ENCODE data around the gene APMAP. TPM values are rescaled to one million over a fixed set of nuclear protein-coding genes. Genes with fewer than 3 reads are reported as not detected.

Gene APMAP
- total RNA-seq, 2 donors from 2014 or later, result 38.4 to 44.0 TPM

DNA sequence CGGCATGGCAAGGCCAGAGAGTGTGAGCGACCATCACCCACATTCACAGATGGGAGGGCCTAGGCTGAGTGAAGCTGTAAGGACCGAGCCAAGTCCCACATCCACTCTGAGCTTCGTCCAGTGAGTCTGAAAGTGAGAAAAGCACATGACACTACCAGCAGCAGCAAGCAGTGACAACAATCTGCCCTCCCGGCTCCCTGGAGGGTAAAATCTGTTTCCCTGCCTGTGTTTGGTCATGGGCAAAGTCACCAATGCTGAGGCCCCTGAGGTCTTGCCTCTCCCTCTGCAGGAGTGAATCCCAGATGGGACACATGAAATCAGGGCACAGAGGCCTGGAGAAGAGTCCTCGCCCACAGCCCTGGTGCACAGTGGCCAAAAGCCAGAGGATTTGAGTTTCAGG is 49.9 kb downstream of the APMAP start:
- no peak for ATAC-seq (ENCODE audit: insufficient number of reproducible peaks, low FRiP score, low read depth)
- Histone ChIP-seq H3K4me3 (no peak overlapping the region), H3K27me3 (replicated peaks; ENCODE audit: insufficient read depth) (no peaks in the 10 kb centered on the region), H3K27ac (no peak overlapping the region), H3K36me3 (no peaks in the 10 kb centered on the region), H3K4me1 (ENCODE audit: control insufficient read depth in 1 of 2, low read depth in 2 of 2) (no peaks in the 10 kb centered on the region), H3K9me3 (peaks cover 5% of the 10 kb centered on the region)
- DNase-seq (ENCODE audit: low spot score), result no peak
- TF ChIP-seq, protein P1, sequence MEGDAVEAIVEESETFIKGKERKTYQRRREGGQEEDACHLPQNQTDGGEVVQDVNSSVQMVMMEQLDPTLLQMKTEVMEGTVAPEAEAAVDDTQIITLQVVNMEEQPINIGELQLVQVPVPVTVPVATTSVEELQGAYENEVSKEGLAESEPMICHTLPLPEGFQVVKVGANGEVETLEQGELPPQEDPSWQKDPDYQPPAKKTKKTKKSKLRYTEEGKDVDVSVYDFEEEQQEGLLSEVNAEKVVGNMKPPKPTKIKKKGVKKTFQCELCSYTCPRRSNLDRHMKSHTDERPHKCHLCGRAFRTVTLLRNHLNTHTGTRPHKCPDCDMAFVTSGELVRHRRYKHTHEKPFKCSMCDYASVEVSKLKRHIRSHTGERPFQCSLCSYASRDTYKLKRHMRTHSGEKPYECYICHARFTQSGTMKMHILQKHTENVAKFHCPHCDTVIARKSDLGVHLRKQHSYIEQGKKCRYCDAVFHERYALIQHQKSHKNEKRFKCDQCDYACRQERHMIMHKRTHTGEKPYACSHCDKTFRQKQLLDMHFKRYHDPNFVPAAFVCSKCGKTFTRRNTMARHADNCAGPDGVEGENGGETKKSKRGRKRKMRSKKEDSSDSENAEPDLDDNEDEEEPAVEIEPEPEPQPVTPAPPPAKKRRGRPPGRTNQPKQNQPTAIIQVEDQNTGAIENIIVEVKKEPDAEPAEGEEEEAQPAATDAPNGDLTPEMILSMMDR (IDR thresholded peaks at IDR 0.05), result no peak

DNA sequence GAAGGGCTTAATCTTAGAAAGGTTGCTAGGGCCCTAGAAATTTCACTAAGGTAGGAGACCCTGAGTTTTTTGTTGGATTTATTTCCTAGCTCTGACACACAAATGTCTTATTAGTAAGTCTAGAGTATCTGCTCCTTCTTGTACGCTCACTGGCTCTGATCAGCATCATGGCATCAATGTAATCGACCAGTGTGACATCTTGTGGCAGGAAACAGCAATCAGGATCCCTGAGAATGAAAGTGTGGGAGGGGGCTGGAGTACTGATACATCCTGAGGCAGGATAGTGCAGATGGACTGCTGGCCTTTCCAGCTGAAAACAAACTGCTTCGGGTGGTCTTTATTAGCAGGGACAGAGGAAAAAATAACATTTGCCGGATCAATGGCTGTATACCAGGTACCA is 53.5 kb downstream of the APMAP start:
- Histone ChIP-seq H3K36me3 (no peaks in the 10 kb centered on the region), H3K27me3 (replicated peaks; ENCODE audit: insufficient read depth) (no peaks in the 10 kb centered on the region), H3K4me1 (ENCODE audit: control insufficient read depth in 1 of 2, low read depth in 2 of 2) (no peaks in the 10 kb centered on the region), H3K9me3 (no peaks in the 10 kb centered on the region), H3K4me3 (no peak overlapping the region), H3K27ac (no peak overlapping the region)
- ATAC-seq (ENCODE audit: insufficient number of reproducible peaks, low FRiP score, low read depth), result no peak
- TF ChIP-seq, protein P1 (IDR thresholded peaks at IDR 0.05), result no peak
- no peak for DNase-seq (ENCODE audit: low spot score)

DNA sequence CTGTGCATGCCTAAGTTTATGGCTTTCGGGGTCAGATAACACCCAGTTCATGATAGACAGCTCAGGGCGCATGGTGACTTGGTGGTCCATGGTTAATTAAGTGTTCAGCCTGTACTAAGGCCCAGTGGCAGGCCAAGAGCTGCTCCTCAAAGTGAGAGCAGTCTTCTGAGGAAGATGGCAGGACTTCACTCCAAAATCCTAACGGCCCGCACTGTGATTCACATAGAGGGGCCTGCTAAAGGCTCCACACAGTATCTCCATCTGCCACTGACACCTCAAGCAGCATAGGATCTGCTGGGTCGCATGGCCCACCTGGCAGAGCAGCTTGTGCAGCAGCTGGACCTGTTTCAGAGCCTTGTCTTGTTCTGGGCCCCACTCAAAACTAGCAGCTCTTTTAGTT is 54.1 kb downstream of the APMAP start:
- Histone ChIP-seq H3K4me3 (no peak overlapping the region), H3K27ac (no peak overlapping the region), H3K36me3 (no peaks in the 10 kb centered on the region), H3K9me3 (no peaks in the 10 kb centered on the region), H3K27me3 (replicated peaks; ENCODE audit: insufficient read depth) (no peaks in the 10 kb centered on the region), H3K4me1 (ENCODE audit: control insufficient read depth in 1 of 2, low read depth in 2 of 2) (no peaks in the 10 kb centered on the region)
- ATAC-seq (ENCODE audit: insufficient number of reproducible peaks, low FRiP score, low read depth) (no peak), DNase-seq (ENCODE audit: low spot score) (no peak)
- TF ChIP-seq, protein P1 (IDR thresholded peaks at IDR 0.05), result no peak

DNA sequence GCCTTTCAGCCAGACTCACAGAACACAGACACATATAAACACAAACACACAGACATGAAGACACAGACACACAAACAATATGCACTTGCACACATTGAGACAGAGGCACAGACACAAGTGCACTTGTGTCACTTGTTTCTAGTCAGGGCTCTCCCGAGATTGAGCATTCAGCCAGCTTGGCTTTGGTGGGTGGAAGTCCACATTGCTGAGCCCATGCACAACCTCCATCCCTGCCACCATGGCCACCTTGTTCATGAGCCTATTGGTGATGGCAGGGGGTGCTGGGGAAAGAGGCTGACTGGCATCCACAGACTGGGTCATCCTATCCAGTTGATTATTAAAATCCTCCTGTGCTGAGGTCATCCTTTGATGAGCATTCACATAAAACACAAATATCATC is 55.0 kb downstream of the APMAP start:
- Histone ChIP-seq H3K27me3 (replicated peaks; ENCODE audit: insufficient read depth) (no peaks in the 10 kb centered on the region), H3K9me3 (no peaks in the 10 kb centered on the region), H3K36me3 (no peaks in the 10 kb centered on the region), H3K4me3 (no peak overlapping the region), H3K4me1 (ENCODE audit: control insufficient read depth in 1 of 2, low read depth in 2 of 2) (no peaks in the 10 kb centered on the region), H3K27ac (no peak overlapping the region)
- TF ChIP-seq, protein P1 (IDR thresholded peaks at IDR 0.05), result no peak
- ATAC-seq (ENCODE audit: insufficient number of reproducible peaks, low FRiP score, low read depth) (no peak), DNase-seq (ENCODE audit: low spot score) (no peak)

DNA sequence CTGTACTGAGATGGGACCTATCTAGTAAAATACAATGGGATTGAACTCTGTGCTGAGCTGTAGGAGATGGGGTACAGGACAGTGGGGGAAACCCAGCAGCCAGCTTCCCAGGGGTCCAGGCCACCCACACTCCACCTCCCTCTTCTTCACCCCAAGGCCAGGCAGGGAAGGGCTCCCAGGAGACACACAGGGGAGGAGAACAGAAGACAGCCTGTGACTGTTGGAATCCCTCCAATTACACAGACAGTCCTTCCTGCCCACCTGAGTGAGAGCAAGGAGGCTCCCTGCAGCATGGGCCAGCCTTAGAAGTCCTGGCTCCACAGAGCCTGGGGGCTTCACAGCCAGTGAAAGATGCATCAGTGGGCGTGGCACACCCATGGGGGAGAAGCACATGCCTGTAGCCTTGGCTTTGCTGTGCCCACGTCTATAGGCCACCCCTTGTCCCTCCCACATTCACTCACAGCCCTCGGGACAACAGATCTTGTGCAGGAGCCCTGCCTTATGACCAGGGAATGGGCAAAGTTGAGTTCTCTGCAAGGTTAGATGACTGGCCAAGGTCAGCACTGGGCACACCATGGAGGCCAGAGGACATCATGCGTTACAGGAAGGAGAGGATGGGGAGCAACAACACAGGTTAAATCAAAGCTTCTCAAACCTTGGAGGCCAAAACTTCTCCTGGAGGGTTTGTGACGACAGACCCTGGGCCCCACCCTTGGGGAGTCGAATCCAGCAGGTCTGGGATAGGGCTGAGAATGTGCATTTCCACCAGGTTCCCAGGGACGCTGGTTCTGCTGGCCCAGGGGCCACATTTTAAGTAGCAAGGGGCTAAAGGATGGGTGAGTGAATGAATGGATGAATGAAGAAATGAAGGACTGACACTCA is 55.8 kb downstream of the APMAP start:
- Histone ChIP-seq H3K27me3 (replicated peaks; ENCODE audit: insufficient read depth) (no peaks in the 10 kb centered on the region), H3K9me3 (no peaks in the 10 kb centered on the region), H3K27ac (no peak overlapping the region), H3K36me3 (no peaks in the 10 kb centered on the region), H3K4me3 (no peak overlapping the region), H3K4me1 (ENCODE audit: control insufficient read depth in 1 of 2, low read depth in 2 of 2) (no peaks in the 10 kb centered on the region)
- DNase-seq (ENCODE audit: low spot score) (no peak), ATAC-seq (ENCODE audit: insufficient number of reproducible peaks, low FRiP score, low read depth) (no peak)
- TF ChIP-seq, protein P1 (IDR thresholded peaks at IDR 0.05), result no peak
